IPS-NIHi7 (cell line): ENCODE data around the gene FGD1.

Experiments used
- DNase-seq: peaks from one replicate; pipeline ENCODE4 v3.0.0; 2012; ENCODE audit warnings: mixed read lengths; ENCODE audit errors: extremely low spot score

The FGD1 gene

GRCh38 chrX:54473993-54474859 lies 21.8 kb downstream of the FGD1 start:
- no peak for DNase-seq

GRCh38 chrX:54470054-54470760 lies 25.8 kb downstream of the FGD1 start:
- no peak for DNase-seq

- DNase-seq, result peak; percentile 57
These were observed 43.1 kb downstream of the FGD1 start for GRCh38 chrX:54452920-54453319.

GRCh38 chrX:54449929-54450328 lies 46.1 kb downstream of the FGD1 start:
- no peak for DNase-seq

GRCh38 chrX:54447461-54447860 lies 48.6 kb downstream of the FGD1 start:
- DNase-seq, result peak; percentile 33

- DNase-seq, result peak; percentile 32
These were observed 50.0 kb downstream of the FGD1 start for GRCh38 chrX:54446084-54446483.

- no peak for DNase-seq
These were observed 51.3 kb downstream of the FGD1 start for GRCh38 chrX:54444752-54445151.

- DNase-seq, result no peak
These were observed 53.2 kb downstream of the FGD1 start for GRCh38 chrX:54442790-54443189.

GRCh38 chrX:54439960-54440871 lies 55.8 kb downstream of the FGD1 start, which contains the start of gene TSR2:
TSR2 (plus strand) TSS chrX:54440404; CDS start chrX:54440422, 18 bp downstream.
- DNase-seq, result peak; percentile 75

GRCh38 chrX:54435121-54435520 lies 60.9 kb downstream of the FGD1 start:
- DNase-seq, result no peak

- no peak for DNase-seq
These were observed 65.5 kb downstream of the FGD1 start for GRCh38 chrX:54430519-54430918.

GRCh38 chrX:54427837-54428424 lies 68.1 kb downstream of the FGD1 start:
- no peak for DNase-seq

- DNase-seq, result peak; percentile 74
These were observed 72.7 kb downstream of the FGD1 start for GRCh38 chrX:54423161-54423888.

- DNase-seq, result no peak
These were observed 73.9 kb downstream of the FGD1 start for GRCh38 chrX:54422168-54422567.

- DNase-seq, result no peak
These were observed 76.3 kb downstream of the FGD1 start for GRCh38 chrX:54419559-54420302.

GRCh38 chrX:54416965-54417364 lies 79.1 kb downstream of the FGD1 start:
- no peak for DNase-seq

- peak; percentile 25 for DNase-seq
These were observed 80.3 kb downstream of the FGD1 start for GRCh38 chrX:54415534-54416350.

- no peak for DNase-seq
These were observed 82.3 kb downstream of the FGD1 start for GRCh38 chrX:54413753-54414152.

GRCh38 chrX:54411732-54412131 lies 84.3 kb downstream of the FGD1 start:
- no peak for DNase-seq
